HEK293 (cell line): ENCODE data around the gene PDGFA.
A peak's percentile ranks its signal among the peaks of the same experiment; 100 is the strongest.

ENCODE experiments used
- CTCF ChIA-PET: fragments of 350-600 bp; formaldehyde crosslinking; extraction: SDS; loops from one replicate; lab custom pipeline; 2021; ENCODE audit warnings: antibody characterized with exemption; lab: Yijun Ruan, JAX
- POLR2A ChIA-PET: fragments of 300-600 bp; formaldehyde crosslinking; extraction: SDS; loops from one replicate; lab custom pipeline; 2020; ENCODE audit warnings: antibody characterized with exemption, inconsistent platforms; lab: Yijun Ruan, JAX
- H3K27ac ChIP-seq: fragments of 200-500 bp; sonication (Bioruptor generic); 2 replicates; pipeline ENCODE4 v1.5.1; 2014; ENCODE audit warnings: low read depth, low read length, control low read depth, inconsistent platforms; ENCODE audit errors: extremely low read depth
- H3K36me3 ChIP-seq, 2 experiments: fragments of 200-500 bp in 1 of 2; sonication (Bioruptor generic) in 1 of 2; 1 replicate in 1 of 2; 2 replicates in 1 of 2; pipeline ENCODE4 v1.5.1; 2014 to 2017; ENCODE audit warnings: inconsistent platforms in 2 of 2, low read length in 2 of 2; ENCODE audit not compliant: control insufficient read depth in 2 of 2, insufficient read depth in 1 of 2
- H3K4me1 ChIP-seq: fragments of 200-500 bp; sonication (Bioruptor generic); 2 replicates; pipeline ENCODE4 v1.5.1; 2014; ENCODE audit warnings: mild to moderate bottlenecking, low read length, inconsistent platforms; ENCODE audit not compliant: control insufficient read depth, insufficient read depth
- H3K4me3 ChIP-seq: 2 replicates; pipeline ENCODE4 v1.5.1; 2011; ENCODE audit warnings: low read depth, mild to moderate bottlenecking, control low read depth, low read length, moderate library complexity
- H3K9me3 ChIP-seq: fragments of 200-500 bp; sonication (Bioruptor generic); 2 replicates; pipeline ENCODE4 v1.5.1; 2014; ENCODE audit warnings: low read depth, low read length, inconsistent platforms; ENCODE audit not compliant: control insufficient read depth, insufficient read depth
- GLI4 ChIP-seq: fragments of 450-650 bp; formaldehyde crosslinking; IDR thresholded peaks from 2 replicates; pipeline ENCODE4 v1.5.1; 2016; ENCODE audit warnings: missing biosample characterization, missing genetic modification characterization
- KLF10 ChIP-seq: fragments of 450-650 bp; IDR thresholded peaks from 2 replicates; pipeline ENCODE4 v1.5.1; 2018; ENCODE audit warnings: missing biosample characterization, mild to moderate bottlenecking, missing genetic modification characterization
- KLF8 ChIP-seq: fragments of 450-650 bp; formaldehyde crosslinking; IDR thresholded peaks from 2 replicates; pipeline ENCODE4 v1.5.1; 2016; ENCODE audit warnings: missing biosample characterization, missing genetic modification characterization
- SCRT1 ChIP-seq: fragments of 450-650 bp; formaldehyde crosslinking; IDR thresholded peaks from 2 replicates; pipeline ENCODE4 v1.5.1; 2016; ENCODE audit warnings: missing biosample characterization, missing genetic modification characterization, borderline replicate concordance
- WT1 ChIP-seq: fragments of 450-650 bp; formaldehyde crosslinking; IDR thresholded peaks from 2 replicates; pipeline ENCODE4 v1.5.1; 2016; ENCODE audit warnings: missing biosample characterization, missing genetic modification characterization
- YY1 ChIP-seq: fragments of 450-650 bp; formaldehyde crosslinking; IDR thresholded peaks from 2 replicates; pipeline ENCODE4 v1.5.1; 2018; ENCODE audit warnings: missing biosample characterization, missing genetic modification characterization
- ZFP41 ChIP-seq: fragments of 450-650 bp; formaldehyde crosslinking; IDR thresholded peaks from 2 replicates; pipeline ENCODE4 v1.5.1; 2016; ENCODE audit warnings: missing biosample characterization, missing genetic modification characterization, borderline replicate concordance
- ZNF114 ChIP-seq: fragments of 450-650 bp; formaldehyde crosslinking; IDR thresholded peaks from 2 replicates; pipeline ENCODE4 v1.5.0; 2017; ENCODE audit warnings: missing biosample characterization, missing genetic modification characterization
- ZNF16 ChIP-seq: fragments of 450-650 bp; formaldehyde crosslinking; IDR thresholded peaks from 2 replicates; pipeline ENCODE4 v1.5.1; 2016; ENCODE audit warnings: low read depth, missing biosample characterization, missing genetic modification characterization
- ZNF23 ChIP-seq: fragments of 450-650 bp; formaldehyde crosslinking; IDR thresholded peaks from 2 replicates; pipeline ENCODE4 v1.5.1; 2016; ENCODE audit warnings: missing biosample characterization, missing genetic modification characterization, borderline replicate concordance
- ZNF24 ChIP-seq: fragments of 450-650 bp; formaldehyde crosslinking; IDR thresholded peaks from 2 replicates; pipeline ENCODE4 v1.5.1; 2016; ENCODE audit warnings: missing biosample characterization, missing genetic modification characterization
- ZNF354C ChIP-seq: fragments of 450-650 bp; formaldehyde crosslinking; IDR thresholded peaks from 2 replicates; pipeline ENCODE4 v1.5.1; 2016; ENCODE audit warnings: missing biosample characterization, missing genetic modification characterization, low read depth, borderline replicate concordance
- ZNF391 ChIP-seq: fragments of 450-650 bp; formaldehyde crosslinking; IDR thresholded peaks from 2 replicates; pipeline ENCODE4 v1.5.1; 2016; ENCODE audit warnings: low read depth, missing biosample characterization, missing genetic modification characterization, borderline replicate concordance
- ZNF394 ChIP-seq: fragments of 450-650 bp; formaldehyde crosslinking; IDR thresholded peaks from 2 replicates; pipeline ENCODE4 v1.5.1; 2016; ENCODE audit warnings: missing biosample characterization, missing genetic modification characterization, mild to moderate bottlenecking, moderate library complexity, borderline replicate concordance
- ZNF501 ChIP-seq: fragments of 450-650 bp; formaldehyde crosslinking; IDR thresholded peaks from 2 replicates; pipeline ENCODE4 v1.5.1; 2016; ENCODE audit warnings: missing biosample characterization, missing genetic modification characterization
- ZNF548 ChIP-seq: fragments of 450-650 bp; formaldehyde crosslinking; IDR thresholded peaks from 2 replicates; pipeline ENCODE4 v1.5.1; 2016; ENCODE audit warnings: missing biosample characterization, missing genetic modification characterization
- ZNF596 ChIP-seq: fragments of 450-650 bp; IDR thresholded peaks from 2 replicates; pipeline ENCODE4 v1.5.0; 2018; ENCODE audit warnings: missing biosample characterization, mild to moderate bottlenecking, missing genetic modification characterization, moderate library complexity
- ZNF677 ChIP-seq: fragments of 450-650 bp; IDR thresholded peaks from 2 replicates; pipeline ENCODE4 v1.5.0; 2018; ENCODE audit warnings: missing biosample characterization, mild to moderate bottlenecking, missing genetic modification characterization, moderate library complexity
- ZNF707 ChIP-seq: fragments of 450-650 bp; formaldehyde crosslinking; IDR thresholded peaks from 2 replicates; pipeline ENCODE4 v1.5.1; 2016; ENCODE audit warnings: missing biosample characterization, missing genetic modification characterization
- TF ChIP-seq, protein P1 (sequence below): fragments of 450-650 bp; formaldehyde crosslinking; IDR thresholded peaks from 2 replicates; pipeline ENCODE4 v1.5.1; 2016; ENCODE audit warnings: missing biosample characterization, missing genetic modification characterization
- TF ChIP-seq, protein P2 (sequence below): fragments of 450-650 bp; formaldehyde crosslinking; conservative IDR thresholded peaks from 2 replicates; pipeline ENCODE4 v1.5.1; 2016; ENCODE audit warnings: low read depth, missing biosample characterization, missing genetic modification characterization
- TF ChIP-seq, protein P3 (sequence below): fragments of 450-650 bp; formaldehyde crosslinking; IDR thresholded peaks from 2 replicates; pipeline ENCODE4 v1.5.1; 2016; ENCODE audit warnings: missing biosample characterization, missing genetic modification characterization, borderline replicate concordance

Gene PDGFA

DNA sequence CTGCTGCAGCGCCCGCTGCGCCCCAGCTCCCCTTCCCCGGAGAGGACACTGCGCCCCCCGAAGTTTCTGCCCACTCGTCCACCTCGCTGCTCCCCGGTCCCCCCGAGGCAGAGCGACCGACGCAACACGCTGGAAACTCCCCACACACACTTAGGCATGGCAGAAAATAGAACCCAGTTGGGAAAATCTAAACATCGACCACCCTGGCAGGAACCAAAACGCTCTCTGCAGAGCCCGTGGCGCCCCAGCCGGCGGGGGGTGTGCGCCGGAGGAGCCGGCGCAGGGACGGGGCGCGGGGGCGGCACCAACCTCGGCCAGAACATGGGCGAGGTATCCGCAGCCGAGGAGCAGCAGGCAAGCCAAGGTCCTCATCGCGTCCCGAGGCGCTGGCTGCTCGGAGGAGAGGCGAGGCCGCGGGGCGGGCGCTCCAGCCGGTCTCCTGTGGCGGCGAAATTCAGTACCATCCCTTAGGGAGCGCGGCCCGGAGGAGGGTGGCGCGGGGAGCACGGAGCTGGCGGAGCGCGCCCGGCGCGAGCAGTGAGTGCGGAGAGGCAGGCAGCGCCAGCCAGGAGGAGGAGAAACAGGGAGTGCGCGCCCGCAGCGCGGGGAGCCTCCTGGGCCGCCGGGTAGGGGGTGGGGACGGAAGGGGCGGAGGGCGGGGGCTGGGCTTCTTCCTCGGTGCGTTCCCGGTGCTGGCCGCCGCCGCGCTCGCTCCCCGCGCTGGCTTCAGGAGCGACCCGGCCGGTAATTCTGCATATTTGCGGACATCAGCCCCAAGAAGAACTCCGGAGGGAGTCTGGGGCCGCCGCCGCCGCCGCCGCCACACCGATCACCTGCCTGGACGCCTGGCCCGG, 789 bp downstream of the PDGFA start (continued):
- TF ChIP-seq ZNF707 (tag by site-specific recombination) (no peak), KLF10 (tag by site-specific recombination) (peak; percentile 72)
- TF ChIP-seq, protein P1, sequence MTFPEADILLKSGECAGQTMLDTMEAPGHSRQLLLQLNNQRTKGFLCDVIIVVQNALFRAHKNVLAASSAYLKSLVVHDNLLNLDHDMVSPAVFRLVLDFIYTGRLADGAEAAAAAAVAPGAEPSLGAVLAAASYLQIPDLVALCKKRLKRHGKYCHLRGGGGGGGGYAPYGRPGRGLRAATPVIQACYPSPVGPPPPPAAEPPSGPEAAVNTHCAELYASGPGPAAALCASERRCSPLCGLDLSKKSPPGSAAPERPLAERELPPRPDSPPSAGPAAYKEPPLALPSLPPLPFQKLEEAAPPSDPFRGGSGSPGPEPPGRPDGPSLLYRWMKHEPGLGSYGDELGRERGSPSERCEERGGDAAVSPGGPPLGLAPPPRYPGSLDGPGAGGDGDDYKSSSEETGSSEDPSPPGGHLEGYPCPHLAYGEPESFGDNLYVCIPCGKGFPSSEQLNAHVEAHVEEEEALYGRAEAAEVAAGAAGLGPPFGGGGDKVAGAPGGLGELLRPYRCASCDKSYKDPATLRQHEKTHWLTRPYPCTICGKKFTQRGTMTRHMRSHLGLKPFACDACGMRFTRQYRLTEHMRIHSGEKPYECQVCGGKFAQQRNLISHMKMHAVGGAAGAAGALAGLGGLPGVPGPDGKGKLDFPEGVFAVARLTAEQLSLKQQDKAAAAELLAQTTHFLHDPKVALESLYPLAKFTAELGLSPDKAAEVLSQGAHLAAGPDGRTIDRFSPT, result peak; percentile 81; the same call in 1 of the 2 replicates

DNA sequence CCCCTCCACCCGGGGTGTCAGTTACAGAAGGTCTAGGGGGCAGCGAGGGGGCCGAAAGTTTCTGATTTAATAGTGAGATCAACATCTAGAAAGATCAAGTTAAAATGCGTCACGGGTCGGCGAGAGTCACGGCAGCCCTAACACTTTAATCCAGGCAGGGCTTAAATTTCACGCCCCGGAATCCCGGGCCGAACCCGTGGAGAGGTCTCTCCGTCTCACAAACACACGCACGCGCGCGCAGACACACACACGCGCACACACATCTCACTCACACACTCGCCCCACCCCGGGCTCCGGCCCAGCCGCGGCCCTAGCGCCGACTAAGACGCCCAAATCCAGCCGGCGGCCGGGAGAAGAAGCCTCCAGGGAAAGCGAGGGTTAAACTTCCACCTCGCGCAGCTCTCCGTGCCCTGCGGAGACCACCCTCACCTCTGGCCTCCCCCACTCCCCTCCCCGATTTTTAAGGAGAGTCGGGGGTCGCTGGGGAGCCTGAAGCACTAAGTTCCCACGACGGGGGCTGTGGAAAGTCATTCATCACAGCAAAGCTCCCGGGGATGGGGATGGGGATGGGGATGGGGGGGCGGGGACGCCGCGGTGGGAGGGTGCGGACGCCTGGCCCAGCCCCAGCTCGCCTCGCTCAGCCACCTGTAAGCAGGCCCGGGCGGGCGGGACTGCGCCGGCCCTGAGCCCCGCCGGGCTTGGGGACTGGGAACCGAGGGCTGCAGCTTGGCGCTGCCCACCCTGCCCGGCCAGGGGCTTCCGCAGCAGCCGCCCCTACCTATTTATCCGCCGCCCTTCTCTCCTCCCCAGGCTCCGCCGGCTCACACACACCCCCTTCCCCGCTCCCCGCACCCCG, 1.6 kb downstream of the PDGFA start:
- Histone ChIP-seq H3K4me1 (peaks cover 6% of the 10 kb centered on the region; the same call in 1 of the 2 replicates), H3K9me3 (no peaks in the 10 kb centered on the region), H3K36me3 (no peaks in the 10 kb centered on the region), H3K4me3 (peak overlapping the region; percentile 63), H3K27ac (peak overlapping the region; percentile 83; the same call in 1 of the 2 replicates)
- ChIA-PET POLR2A (interaction anchor here (0.5 to 1.0 kb wide), 2 partner anchors 20 to 207 kb away, joined by 3 to 5 read pairs; no protein-coding TSS in a partner anchor), CTCF (interaction anchor here (0.6 kb wide), 1 partner anchor 28 kb away, joined by 4 read pairs; no protein-coding TSS in a partner anchor)
- no peak for TF ChIP-seq ZNF114 (tag by site-specific recombination)
- no peak for TF ChIP-seq ZNF596 (tag by site-specific recombination)
- TF ChIP-seq ZNF23 (tag by site-specific recombination), result no peak
- no peak for TF ChIP-seq ZNF501 (tag by site-specific recombination)
- no peak for TF ChIP-seq GLI4 (tag by site-specific recombination)
- TF ChIP-seq ZNF391 (tag by site-specific recombination), result no peak
- TF ChIP-seq, protein P1, result no peak
- no peak for TF ChIP-seq ZFP41 (tag by site-specific recombination)
- TF ChIP-seq ZNF16 (tag by site-specific recombination), result no peak
- TF ChIP-seq, protein P2, sequence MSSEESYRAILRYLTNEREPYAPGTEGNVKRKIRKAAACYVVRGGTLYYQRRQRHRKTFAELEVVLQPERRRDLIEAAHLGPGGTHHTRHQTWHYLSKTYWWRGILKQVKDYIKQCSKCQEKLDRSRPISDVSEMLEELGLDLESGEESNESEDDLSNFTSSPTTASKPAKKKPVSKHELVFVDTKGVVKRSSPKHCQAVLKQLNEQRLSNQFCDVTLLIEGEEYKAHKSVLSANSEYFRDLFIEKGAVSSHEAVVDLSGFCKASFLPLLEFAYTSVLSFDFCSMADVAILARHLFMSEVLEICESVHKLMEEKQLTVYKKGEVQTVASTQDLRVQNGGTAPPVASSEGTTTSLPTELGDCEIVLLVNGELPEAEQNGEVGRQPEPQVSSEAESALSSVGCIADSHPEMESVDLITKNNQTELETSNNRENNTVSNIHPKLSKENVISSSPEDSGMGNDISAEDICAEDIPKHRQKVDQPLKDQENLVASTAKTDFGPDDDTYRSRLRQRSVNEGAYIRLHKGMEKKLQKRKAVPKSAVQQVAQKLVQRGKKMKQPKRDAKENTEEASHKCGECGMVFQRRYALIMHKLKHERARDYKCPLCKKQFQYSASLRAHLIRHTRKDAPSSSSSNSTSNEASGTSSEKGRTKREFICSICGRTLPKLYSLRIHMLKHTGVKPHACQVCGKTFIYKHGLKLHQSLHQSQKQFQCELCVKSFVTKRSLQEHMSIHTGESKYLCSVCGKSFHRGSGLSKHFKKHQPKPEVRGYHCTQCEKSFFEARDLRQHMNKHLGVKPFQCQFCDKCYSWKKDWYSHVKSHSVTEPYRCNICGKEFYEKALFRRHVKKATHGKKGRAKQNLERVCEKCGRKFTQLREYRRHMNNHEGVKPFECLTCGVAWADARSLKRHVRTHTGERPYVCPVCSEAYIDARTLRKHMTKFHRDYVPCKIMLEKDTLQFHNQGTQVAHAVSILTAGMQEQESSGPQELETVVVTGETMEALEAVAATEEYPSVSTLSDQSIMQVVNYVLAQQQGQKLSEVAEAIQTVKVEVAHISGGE (tag by site-specific recombination), result no peak
- TF ChIP-seq ZNF677, result no peak
- 0 out of 2 replicates have a peak, but pooled peaks have one; percentile 14 for TF ChIP-seq WT1 (tag by site-specific recombination)
- no peak for TF ChIP-seq ZNF548
- no peak for TF ChIP-seq ZNF394 (tag by site-specific recombination)
- no peak for TF ChIP-seq ZNF24 (tag by site-specific recombination)
- no peak for TF ChIP-seq SCRT1
- peak; percentile 47; the same call in 1 of the 2 replicates for TF ChIP-seq KLF8 (tag by site-specific recombination)
- TF ChIP-seq, protein P3, sequence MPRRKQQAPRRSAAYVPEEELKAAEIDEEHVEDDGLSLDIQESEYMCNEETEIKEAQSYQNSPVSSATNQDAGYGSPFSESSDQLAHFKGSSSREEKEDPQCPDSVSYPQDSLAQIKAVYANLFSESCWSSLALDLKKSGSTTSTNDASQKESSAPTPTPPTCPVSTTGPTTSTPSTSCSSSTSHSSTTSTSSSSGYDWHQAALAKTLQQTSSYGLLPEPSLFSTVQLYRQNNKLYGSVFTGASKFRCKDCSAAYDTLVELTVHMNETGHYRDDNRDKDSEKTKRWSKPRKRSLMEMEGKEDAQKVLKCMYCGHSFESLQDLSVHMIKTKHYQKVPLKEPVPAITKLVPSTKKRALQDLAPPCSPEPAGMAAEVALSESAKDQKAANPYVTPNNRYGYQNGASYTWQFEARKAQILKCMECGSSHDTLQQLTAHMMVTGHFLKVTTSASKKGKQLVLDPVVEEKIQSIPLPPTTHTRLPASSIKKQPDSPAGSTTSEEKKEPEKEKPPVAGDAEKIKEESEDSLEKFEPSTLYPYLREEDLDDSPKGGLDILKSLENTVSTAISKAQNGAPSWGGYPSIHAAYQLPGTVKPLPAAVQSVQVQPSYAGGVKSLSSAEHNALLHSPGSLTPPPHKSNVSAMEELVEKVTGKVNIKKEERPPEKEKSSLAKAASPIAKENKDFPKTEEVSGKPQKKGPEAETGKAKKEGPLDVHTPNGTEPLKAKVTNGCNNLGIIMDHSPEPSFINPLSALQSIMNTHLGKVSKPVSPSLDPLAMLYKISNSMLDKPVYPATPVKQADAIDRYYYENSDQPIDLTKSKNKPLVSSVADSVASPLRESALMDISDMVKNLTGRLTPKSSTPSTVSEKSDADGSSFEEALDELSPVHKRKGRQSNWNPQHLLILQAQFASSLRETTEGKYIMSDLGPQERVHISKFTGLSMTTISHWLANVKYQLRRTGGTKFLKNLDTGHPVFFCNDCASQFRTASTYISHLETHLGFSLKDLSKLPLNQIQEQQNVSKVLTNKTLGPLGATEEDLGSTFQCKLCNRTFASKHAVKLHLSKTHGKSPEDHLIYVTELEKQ (tag by site-specific recombination), result no peak
- TF ChIP-seq ZNF354C, result no peak
- no peak for TF ChIP-seq YY1 (tag by site-specific recombination)
